GM12878 (cell line): Measurements from ENCODE around the gene CCN6. TPM values are rescaled to one million over a fixed set of nuclear protein-coding genes. Genes with fewer than 3 reads are reported as not detected.

Experiments
- ATAC-seq: fragments of 200-7000 bp; cut with Tn5 transposase; 3 replicates; pipeline ENCODE4 v1.9.1; 2020; ENCODE audit warnings: mild to moderate bottlenecking, moderate library complexity
- BruUV-seq: library from RNA; stranded (reverse); fragments of 400-500 nt; replicated peaks from 2 replicates; lab custom pipeline; 2021; lab: Mats Ljungman, UMichigan
- CTCF ChIA-PET: fragments of 300-600 bp; sonication (Branson Sonifier 250); formaldehyde crosslinking; extraction: SDS; loops from one replicate; lab custom pipeline; 2021; ENCODE audit warnings: inconsistent platforms; lab: Yijun Ruan, JAX
- POLR2A ChIA-PET: fragments of 350-600 bp; formaldehyde crosslinking; extraction: SDS; loops from one replicate; lab custom pipeline; 2021; ENCODE audit warnings: inconsistent platforms; lab: Charles Lee
- RAD21 ChIA-PET: fragments of 300-600 bp; sonication (Branson Sonifier 250); formaldehyde crosslinking; loops from one replicate; lab custom pipeline; 2023; ENCODE audit warnings: antibody characterized with exemption; ENCODE audit not compliant: unreplicated experiment; lab: Charles Lee
- SMC1A ChIA-PET: fragments of 300-600 bp; sonication (Branson Sonifier 250); formaldehyde crosslinking; loops from one replicate; lab custom pipeline; 2023; ENCODE audit not compliant: unreplicated experiment, uncharacterized antibody; lab: Charles Lee
- DNase-seq: peaks from one replicate; pipeline ENCODE4 v3.0.0-alpha.2; 2011; ENCODE audit warnings: low read depth, low spot score
- FAIRE-seq: peaks from 3 replicates; lab custom pipeline; 2011; peaks lifted over from hg19 to GRCh38; lab: Jason Lieb, UNC
- H2AFZ ChIP-seq: 2 replicates; pipeline ENCODE4 v1.6.0; 2011; ENCODE audit warnings: low read depth, low read length, control low read depth; ENCODE audit not compliant: control insufficient read depth
- H3K27ac ChIP-seq: 2 replicates; pipeline ENCODE4 v1.5.1; 2011; ENCODE audit warnings: control low read depth; ENCODE audit not compliant: control insufficient read depth, insufficient read depth
- H3K27me3 ChIP-seq, 2 experiments: replicated peaks in 1 of 2; 2 replicates each; pipeline versions ENCODE4 v1.6.0 to v1.6.1; 2011; ENCODE audit warnings: low read length in 1 of 2; ENCODE audit not compliant: control insufficient read depth in 2 of 2, insufficient read depth in 2 of 2
- H3K36me3 ChIP-seq, 2 experiments: 2 replicates each; pipeline ENCODE4 v1.5.1; 2011; ENCODE audit warnings: low read length in 1 of 2; ENCODE audit not compliant: control insufficient read depth in 2 of 2, insufficient read depth in 2 of 2
- H3K4me1 ChIP-seq: 2 replicates; pipeline ENCODE4 v1.6.1; 2011; ENCODE audit warnings: mild to moderate bottlenecking, low read length, moderate library complexity, mixed read lengths; ENCODE audit not compliant: control insufficient read depth, insufficient read depth
- H3K4me2 ChIP-seq: 2 replicates; pipeline ENCODE4 v1.6.0; 2011; ENCODE audit warnings: control low read depth; ENCODE audit not compliant: control insufficient read depth, insufficient read depth
- H3K4me3 ChIP-seq: fragments of 200-600 bp; sonication (generic); 2 replicates; pipeline ENCODE4 v1.5.1; 2016
- H3K79me2 ChIP-seq: 2 replicates; pipeline ENCODE4 v1.6.0; 2011; ENCODE audit warnings: low read length; ENCODE audit not compliant: control insufficient read depth, insufficient read depth
- H3K9ac ChIP-seq: 2 replicates; pipeline ENCODE4 v1.8.0; 2011; ENCODE audit warnings: low read length, control low read depth, mixed read lengths; ENCODE audit not compliant: control insufficient read depth, insufficient read depth
- H3K9me3 ChIP-seq: replicated peaks from 3 replicates; pipeline ENCODE4 v1.5.1; 2011; ENCODE audit warnings: mild to moderate bottlenecking, low read length; ENCODE audit not compliant: control insufficient read depth, insufficient read depth
- H4K20me1 ChIP-seq: 2 replicates; pipeline ENCODE4 v1.6.0; 2011; ENCODE audit not compliant: control insufficient read depth, insufficient read depth
- CHD2 ChIP-seq: IDR thresholded peaks from 2 replicates; pipeline ENCODE4 v1.6.1; 2011; ENCODE audit warnings: low read depth, low read length, improper control_type of control experiment, borderline replicate concordance
- PML ChIP-seq: IDR thresholded peaks from 2 replicates; pipeline ENCODE4 v1.6.1; 2012; ENCODE audit warnings: low read length, inconsistent platforms
- POU2F2 ChIP-seq: IDR thresholded peaks from 3 replicates; pipeline ENCODE4 v1.6.1; 2011; ENCODE audit warnings: low read depth, mild to moderate bottlenecking, low read length, borderline replicate concordance
- RAD21 ChIP-seq: IDR thresholded peaks from 2 replicates; pipeline ENCODE4 v1.6.1; 2011; ENCODE audit warnings: mild to moderate bottlenecking, low read depth, low read length, moderate library complexity; ENCODE audit not compliant: insufficient read depth
- RCOR1 ChIP-seq: conservative IDR thresholded peaks from 2 replicates; pipeline ENCODE4 v1.6.1; 2012; ENCODE audit warnings: low read depth, low read length, improper control_type of control experiment
- WGBS: methylation state at CpG from one replicate; pipeline ENCODE4 v1.1.6; 2016; ENCODE audit warnings: low lambda C conversion rate; ENCODE audit not compliant: insufficient replicate concordance, insufficient coverage; ENCODE audit errors: missing lambda C conversion rate; 5-methylcytosine and 5-hydroxymethylcytosine counted together
- in situ Hi-C: fragments of 300-500 bp; cut with MboI; formaldehyde crosslinking; loops from 9 replicates; pipeline ENCODE4 v1.14.3; 2018; ENCODE audit warnings: mixed read lengths
- intact Hi-C: fragments of 100-400 bp; cut with micrococcal nuclease; formaldehyde crosslinking; loops from one replicate; pipeline ENCODE4 v1.14.2; 2022; ENCODE audit not compliant: unreplicated experiment
- polyA plus RNA-seq, 11 experiments: library from polyadenylated mRNA; depleted of rRNA in 4 of 11; unstranded in 6 of 11; stranded (reverse) in 5 of 11; fragments of >200 nt; fragmentation: Nextera tagmentation in 4 of 11; fragmentation: Illumina TruSeq in 1 of 11; extraction: Ambion mirVana in 4 of 11; extraction: Trizol in 1 of 11; gene quantifications; 1 replicate in 1 of 11; 2 replicates in 10 of 11; pipeline versions ENCODE4 v1.2.1 to v1.2.3, GENCODE V29; 2011 to 2016; ENCODE audit warnings: inconsistent platforms in 2 of 11, missing spikeins in 2 of 11, low read depth in 1 of 11
- total RNA-seq, 4 experiments: library from RNA; depleted of rRNA in 3 of 4; stranded (reverse); fragments of >200 nt in 3 of 4; fragmentation: Illumina TruSeq in 1 of 4; extraction: Trizol in 1 of 4; gene quantifications; 2 replicates each; pipeline versions ENCODE4 v1.2.1 to v1.2.3, GENCODE V29; 2013 to 2021
- TF ChIP-seq, protein P1 (sequence below), 3 experiments: IDR thresholded peaks in 2 of 3; conservative IDR thresholded peaks in 1 of 3; 2 replicates each; pipeline ENCODE4 v1.5.1; 2011; ENCODE audit warnings: low read depth in 3 of 3, low read length in 3 of 3, mild to moderate bottlenecking in 3 of 3, control low read depth in 2 of 3, moderate library complexity in 2 of 3, inconsistent platforms in 1 of 3, mixed read lengths in 1 of 3; ENCODE audit not compliant: control insufficient read depth in 2 of 3, insufficient read depth in 1 of 3; ENCODE audit errors: extremely low read depth in 1 of 3
- TF ChIP-seq, protein P2 (sequence below): fragments of 450-650 bp; IDR thresholded peaks from 2 replicates; pipeline ENCODE4 v1.6.1; 2014; ENCODE audit warnings: mild to moderate bottlenecking

Gene CCN6
- total and polyA plus RNA-seq, 10 of the 15 experiments (the other 5 are each of a cell fraction or from before 2014, with no cell fraction given) = 0.05 to 0.24 (median 0.19) TPM; not detected in 5

GRCh38 chr6:112008482-112008881 lies 45.4 kb upstream of the CCN6 start (continued):
- TF ChIP-seq RAD21 = no peak
- TF ChIP-seq POU2F2 = no peak
- TF ChIP-seq RCOR1 = no peak
- no peak for TF ChIP-seq CHD2
- TF ChIP-seq PML = no peak

DNA sequence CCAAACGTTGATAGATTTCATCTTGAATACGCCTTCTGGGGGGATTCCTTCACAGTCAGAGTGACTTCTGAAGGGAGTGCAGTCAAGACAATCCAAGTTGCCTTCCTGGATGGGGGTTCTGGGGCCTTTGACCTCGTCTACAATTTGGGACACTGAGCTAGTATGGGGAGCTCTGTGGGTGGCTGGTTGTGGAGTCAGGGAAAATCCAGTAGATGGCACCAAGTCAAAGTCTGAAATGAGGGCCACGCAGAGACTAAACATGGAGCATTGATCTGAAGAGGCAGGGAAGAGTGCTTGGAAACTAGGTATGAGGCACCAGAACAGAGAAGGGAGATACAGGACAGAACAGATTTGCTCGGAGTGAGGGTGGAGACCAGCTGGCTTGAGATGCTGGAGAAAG lies 43.6 kb upstream of the CCN6 start:
- ChIA-PET SMC1A (interaction anchor here (0.5 to 5.0 kb wide), 5 partner anchors 11 to 158 kb away, joined by 4 to 53 read pairs (median 8); no protein-coding TSS in a partner anchor), RAD21 (interaction anchor here (0.7 to 1.3 kb wide), 5 partner anchors 18 to 247 kb away, joined by 3 to 7 read pairs (median 5); no protein-coding TSS in a partner anchor), POLR2A (interaction anchor here (0.7 kb wide), 1 partner anchor 33 kb away, joined by 3 read pairs; no protein-coding TSS in a partner anchor), CTCF (interaction anchor here (0.6 to 6.2 kb wide), 11 partner anchors 8 to 751 kb away, joined by 3 to 73 read pairs (median 6); a partner anchor contains a TSS)
- Histone ChIP-seq H3K79me2 (no peaks in the 10 kb centered on the region), H3K27ac (no peak overlapping the region), H4K20me1 (no peaks in the 10 kb centered on the region), H3K9ac (no peak overlapping the region), H3K27me3 (no peaks in the 10 kb centered on the region), H3K36me3 (no peaks in the 10 kb centered on the region), H3K4me1 (no peaks in the 10 kb centered on the region), H3K4me2 (no peak overlapping the region), H2AFZ (no peak overlapping the region), H3K9me3 (no peaks in the 10 kb centered on the region)
- in situ Hi-C loops = no loop called here
- 27% methylated on average over 5 of the region's 5 CpGs for WGBS
- FAIRE-seq (no peak), ATAC-seq (peak; percentile 32; the same call in 1 of the 3 replicates), DNase-seq (no peak)
- BruUV-seq = no TSS peak
- intact Hi-C loops = no loop called here
- TF ChIP-seq, protein P1, sequence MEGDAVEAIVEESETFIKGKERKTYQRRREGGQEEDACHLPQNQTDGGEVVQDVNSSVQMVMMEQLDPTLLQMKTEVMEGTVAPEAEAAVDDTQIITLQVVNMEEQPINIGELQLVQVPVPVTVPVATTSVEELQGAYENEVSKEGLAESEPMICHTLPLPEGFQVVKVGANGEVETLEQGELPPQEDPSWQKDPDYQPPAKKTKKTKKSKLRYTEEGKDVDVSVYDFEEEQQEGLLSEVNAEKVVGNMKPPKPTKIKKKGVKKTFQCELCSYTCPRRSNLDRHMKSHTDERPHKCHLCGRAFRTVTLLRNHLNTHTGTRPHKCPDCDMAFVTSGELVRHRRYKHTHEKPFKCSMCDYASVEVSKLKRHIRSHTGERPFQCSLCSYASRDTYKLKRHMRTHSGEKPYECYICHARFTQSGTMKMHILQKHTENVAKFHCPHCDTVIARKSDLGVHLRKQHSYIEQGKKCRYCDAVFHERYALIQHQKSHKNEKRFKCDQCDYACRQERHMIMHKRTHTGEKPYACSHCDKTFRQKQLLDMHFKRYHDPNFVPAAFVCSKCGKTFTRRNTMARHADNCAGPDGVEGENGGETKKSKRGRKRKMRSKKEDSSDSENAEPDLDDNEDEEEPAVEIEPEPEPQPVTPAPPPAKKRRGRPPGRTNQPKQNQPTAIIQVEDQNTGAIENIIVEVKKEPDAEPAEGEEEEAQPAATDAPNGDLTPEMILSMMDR (IDR thresholded peaks at IDR 0.05 in 2 of 3, conservative IDR thresholded peaks at IDR 0.05 in 1 of 3; ENCODE audit: control insufficient read depth in 2 of 3, extremely low read depth in 1 of 3, insufficient read depth in 1 of 3, low read depth in 3 of 3, low read length in 3 of 3) = peak; percentile 7 to 25 (median 23); a peak in 4 of 6 replicates
- TF ChIP-seq RAD21 = peak; percentile 64; the same call in 1 of the 2 replicates
- TF ChIP-seq, protein P2, sequence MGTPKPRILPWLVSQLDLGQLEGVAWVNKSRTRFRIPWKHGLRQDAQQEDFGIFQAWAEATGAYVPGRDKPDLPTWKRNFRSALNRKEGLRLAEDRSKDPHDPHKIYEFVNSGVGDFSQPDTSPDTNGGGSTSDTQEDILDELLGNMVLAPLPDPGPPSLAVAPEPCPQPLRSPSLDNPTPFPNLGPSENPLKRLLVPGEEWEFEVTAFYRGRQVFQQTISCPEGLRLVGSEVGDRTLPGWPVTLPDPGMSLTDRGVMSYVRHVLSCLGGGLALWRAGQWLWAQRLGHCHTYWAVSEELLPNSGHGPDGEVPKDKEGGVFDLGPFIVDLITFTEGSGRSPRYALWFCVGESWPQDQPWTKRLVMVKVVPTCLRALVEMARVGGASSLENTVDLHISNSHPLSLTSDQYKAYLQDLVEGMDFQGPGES = no peak
- no peak for TF ChIP-seq PML
- TF ChIP-seq, all 136 proteins: peak for 2
- no peak overlapping the region for H3K4me3 ChIP-seq
